ENCODE results near the gene ZMYND19. TPM values are rescaled to one million over a fixed set of nuclear protein-coding genes. Genes with fewer than 3 reads are reported as not detected.

Gene ZMYND19
- total RNA-seq, 1 experiment from 2014 or later = 77.9 TPM

GRCh38 chr9:137632230-137633161 is 42.2 kb upstream of the ZMYND19 start:
- Mint-ChIP-seq H3K9me3 (no peaks in the 10 kb centered on the region), H3K4me3 (no peak overlapping the region), H3K27me3 (ENCODE audit: low read depth) (no peaks in the 10 kb centered on the region), H3K27ac (peak overlapping the region; percentile 88), H3K36me3 (peaks cover 3% of the 10 kb centered on the region; the same call in 1 of the 2 replicates), H3K4me1 (peaks cover 48% of the 10 kb centered on the region)
- no peak for DNase-seq (ENCODE audit: low spot score)
- CTCF ChIA-PET = interaction anchor here (1.6 to 1.9 kb wide), 2 partner anchors 41 to 63 kb away, joined by 5 read pairs; no protein-coding TSS in a partner anchor
- ATAC-seq = no peak
- POLR2A ChIA-PET = no interaction called here
- TF ChIP-seq MAX (CRISPR knock-in tag; IDR thresholded peaks at IDR 0.05) (no peak), USF1 (CRISPR knock-in tag; IDR thresholded peaks at IDR 0.05) (no peak), ZNF425 (CRISPR knock-in tag; conservative IDR thresholded peaks at IDR 0.05) (no peak), NFYB (CRISPR knock-in tag; conservative IDR thresholded peaks at IDR 0.05; ENCODE audit: low read depth) (no peak), NR2C2 (CRISPR knock-in tag; IDR thresholded peaks at IDR 0.05) (no peak), ERG (CRISPR knock-in tag; IDR thresholded peaks at IDR 0.05) (no peak), E2F5 (CRISPR knock-in tag; IDR thresholded peaks at IDR 0.05) (no peak), RELA (CRISPR knock-in tag; IDR thresholded peaks at IDR 0.05; ENCODE audit: borderline replicate concordance) (no peak), ATF3 (CRISPR knock-in tag; conservative IDR thresholded peaks at IDR 0.05) (no peak), E2F1 (CRISPR knock-in tag; IDR thresholded peaks at IDR 0.05) (no peak)

- no peak overlapping the region for H3K4me3 Mint-ChIP-seq
- ChIA-PET CTCF (interaction anchor here (1.6 to 1.9 kb wide), 2 partner anchors 42 to 64 kb away, joined by 5 read pairs; no protein-coding TSS in a partner anchor), POLR2A (no interaction called here)
- DNase-seq (ENCODE audit: low spot score) (no peak), ATAC-seq (no peak)
- peaks cover 48% of the 10 kb centered on the region for H3K4me1 Mint-ChIP-seq
- H3K27me3 Mint-ChIP-seq (ENCODE audit: low read depth) = no peaks in the 10 kb centered on the region
- H3K27ac Mint-ChIP-seq = peak overlapping the region; percentile 88
- peaks cover 3% of the 10 kb centered on the region; the same call in 1 of the 2 replicates for H3K36me3 Mint-ChIP-seq
- H3K9me3 Mint-ChIP-seq = no peaks in the 10 kb centered on the region
- no peak for TF ChIP-seq E2F4 (CRISPR knock-in tag; IDR thresholded peaks at IDR 0.05; ENCODE audit: borderline replicate concordance, low read depth)
- no peak for TF ChIP-seq TP53 (CRISPR knock-in tag; IDR thresholded peaks at IDR 0.05)
- no peak for TF ChIP-seq ZNF532 (CRISPR knock-in tag; IDR thresholded peaks at IDR 0.05; ENCODE audit: borderline replicate concordance)
- TF ChIP-seq ZBTB43 (CRISPR knock-in tag; IDR thresholded peaks at IDR 0.05) = no peak
- no peak for TF ChIP-seq ZNF232 (CRISPR knock-in tag; IDR thresholded peaks at IDR 0.05)
These were observed 41.3 kb upstream of the ZMYND19 start for GRCh38 chr9:137631345-137632229.
